OCI-LY3 (cell line): Measurements from ENCODE around the gene MPRIP.
"Not testable (repeated sequence)": the region's sequence is repeated elsewhere in the genome, so short reads cannot be mapped to it uniquely, and the experiment has no call there.

Source experiments
- CTCF ChIP-seq: fragments of 200-600, 300-600 bp; sonication (generic); IDR thresholded peaks from 2 replicates; pipeline ENCODE4 v1.5.1; 2014; ENCODE audit warnings: antibody characterized with exemption, low read length, low read depth
- EZH2phosphoT487 ChIP-seq: fragments of 200-600 bp; shearing (Covaris generic); IDR thresholded peaks from 2 replicates; pipeline ENCODE4 v1.6.1; 2018; ENCODE audit warnings: antibody characterized with exemption, mixed run types, low read depth

- not testable (repeated sequence) for TF ChIP-seq CTCF, EZH2phosphoT487
These were observed 116.2 kb downstream of the MPRIP start for GRCh38 chr17:17158506-17158905.
